Activated effector memory CD4-positive, alpha-beta T cell treated with anti-CD3 and anti-CD28 coated beads, Interleukin-2, amount 50 U/mL, for 16 hours (primary cell): ENCODE measurements around the gene POLR1G.

ENCODE experiments used
- DNase-seq: peaks from one replicate; pipeline ENCODE4 v3.0.0-alpha.2; 2020

POLR1G gene

GRCh38 chr19:45406226-45407090 is at the start of gene POLR1G:
Gene POLR1G, plus strand, starts transcription at chr19:45406644. Its CDS starts 53 bp downstream, at chr19:45406697.
- DNase-seq, result peak; percentile 92

GRCh38 chr19:45356760-45357444 is 49.5 kb upstream of the POLR1G start:
- DNase-seq, result no peak

GRCh38 chr19:45357445-45357783 is 49.0 kb upstream of the POLR1G start:
- no peak for DNase-seq

- no peak for DNase-seq
Measured at GRCh38 chr19:45358213-45358792, 48.1 kb upstream of the POLR1G start.

- DNase-seq, result no peak
Measured at GRCh38 chr19:45361608-45362007, 44.8 kb upstream of the POLR1G start.

GRCh38 chr19:45362291-45362690 is 44.2 kb upstream of the POLR1G start:
- DNase-seq, result no peak

GRCh38 chr19:45363861-45364459 is 42.5 kb upstream of the POLR1G start:
- DNase-seq, result no peak

- DNase-seq, result no peak
Measured at GRCh38 chr19:45364696-45365095, 41.7 kb upstream of the POLR1G start.

- no peak for DNase-seq
Measured at GRCh38 chr19:45368127-45368526, 38.3 kb upstream of the POLR1G start.

- no peak for DNase-seq
Measured at GRCh38 chr19:45368737-45369340, 37.6 kb upstream of the POLR1G start.

GRCh38 chr19:45370410-45371204 is 35.8 kb upstream of the POLR1G start, which contains the start of gene ERCC2:
Gene ERCC2, minus strand, starts transcription at chr19:45370573. Its CDS starts 33 bp downstream, at chr19:45370540.
- peak; percentile 100 for DNase-seq

GRCh38 chr19:45376045-45376724 is 30.3 kb upstream of the POLR1G start:
- no peak for DNase-seq

- DNase-seq, result no peak
Measured at GRCh38 chr19:45380107-45380506, 26.3 kb upstream of the POLR1G start.

- DNase-seq, result no peak
Measured at GRCh38 chr19:45382426-45382825, 24.0 kb upstream of the POLR1G start.

GRCh38 chr19:45385392-45386221 is 20.8 kb upstream of the POLR1G start:
- no peak for DNase-seq

- no peak for DNase-seq
Measured at GRCh38 chr19:45391346-45391745, 15.1 kb upstream of the POLR1G start.

GRCh38 chr19:45391871-45392665 is 14.4 kb upstream of the POLR1G start:
- DNase-seq, result no peak

- DNase-seq, result no peak
Measured at GRCh38 chr19:45395821-45396617, 10.4 kb upstream of the POLR1G start.

- DNase-seq, result no peak
Measured at GRCh38 chr19:45400192-45400591, 6.3 kb upstream of the POLR1G start.
